Testis (tissue), 3 donors: ENCODE results near the gene FLG. TPM values are rescaled to one million over a fixed set of nuclear protein-coding genes. Genes with fewer than 3 reads are reported as not detected.

Experiments
- DNase-seq: peaks from one replicate; pipeline ENCODE4 v3.0.0-alpha.2; 2019
- H3K27ac ChIP-seq, 2 donors: fragments of 200-600 bp; sonication (generic); one replicate each; pipeline ENCODE4 v1.5.1; 2019
- H3K27me3 ChIP-seq: fragments of 200-600 bp; sonication (generic); one replicate; pipeline ENCODE4 v1.5.1; 2019
- H3K36me3 ChIP-seq: fragments of 200-600 bp; sonication (generic); one replicate; pipeline ENCODE4 v1.5.1; 2017; ENCODE audit warnings: low read depth; ENCODE audit errors: missing control alignments
- H3K4me1 ChIP-seq: fragments of 200-600 bp; sonication (generic); one replicate; pipeline ENCODE4 v1.5.1; 2019
- H3K4me3 ChIP-seq, 2 donors: fragments of 200-600 bp; sonication (generic); one replicate each; pipeline ENCODE4 v1.5.1; 2017 to 2019
- H3K9me3 ChIP-seq: fragments of 200-600 bp; sonication (generic); one replicate; pipeline ENCODE4 v1.5.1; 2017
- POLR2A ChIP-seq: fragments of 450-650 bp; IDR thresholded peaks from one replicate; pipeline ENCODE4 v1.6.1; 2017; ENCODE audit warnings: antibody characterized with exemption, mild to moderate bottlenecking, moderate library complexity
- WGBS, 2 donors: methylation state at CpG; one replicate each; pipeline ENCODE4 v1.1.5; 2018; 5-methylcytosine and 5-hydroxymethylcytosine counted together
- intact Hi-C: fragments of 100-400 bp; cut with DNase I; formaldehyde crosslinking; loops from one replicate; pipeline ENCODE4 v1.15.1; 2023; ENCODE audit warnings: low total_unique reads
- polyA plus RNA-seq: library from polyadenylated mRNA; stranded (reverse); fragments of 350-450 nt; fragmentation: Illumina TruSeq; extraction: RNeasy Lipid Tissue Mini Kit (QIAGEN cat#74804); gene quantifications from one replicate; pipeline ENCODE4 v1.2.3, GENCODE V29; 2014; ENCODE audit warnings: low read depth, low replicate concordance; ENCODE audit not compliant: insufficient read depth
- total RNA-seq, 2 donors: library from RNA; depleted of rRNA; stranded (reverse); fragments of >200 nt; gene quantifications; one replicate each; pipeline ENCODE4 v1.2.3, GENCODE V29; 2016
- TF ChIP-seq, protein P1 (sequence below), 3 experiments: fragments of 450-650 bp in 2 of 3; fragments of 200-600 bp in 1 of 3; sonication (generic) in 1 of 3; IDR thresholded peaks; one replicate each; pipeline ENCODE4 v1.5.1; 2016 to 2019; ENCODE audit warnings: antibody characterized with exemption in 3 of 3, mild to moderate bottlenecking in 2 of 3, moderate library complexity in 1 of 3

FLG gene
- total and polyA plus RNA-seq, 3 donors from 2014 or later: 0.16 to 0.19 TPM; not detected in 1

DNA sequence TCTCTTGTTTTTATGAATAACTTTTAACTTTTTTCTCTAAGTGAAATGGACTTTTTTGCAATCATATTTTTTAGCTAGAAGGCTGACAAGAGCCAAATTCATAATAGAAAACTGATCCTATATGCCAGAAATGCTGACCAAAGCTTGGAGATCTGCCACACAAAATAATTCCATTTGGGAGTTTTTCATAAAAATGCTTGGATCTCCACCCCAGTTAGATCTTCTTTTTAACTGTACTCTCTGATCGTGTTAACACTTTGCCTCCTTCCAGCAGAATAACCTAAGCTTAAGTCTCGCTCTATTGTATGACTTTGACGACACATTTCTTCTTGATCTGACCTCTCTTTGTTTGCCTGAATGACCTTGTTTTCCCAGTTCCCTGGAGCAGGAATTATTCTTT is 18.0 kb upstream of the FLG start:
- Histone ChIP-seq H3K27me3 (no peaks in the 10 kb centered on the region), H3K36me3 (no peaks in the 10 kb centered on the region), H3K4me3 (no peak overlapping the region), H3K9me3 (no peaks in the 10 kb centered on the region), H3K27ac (no peak overlapping the region), H3K4me1 (no peaks in the 10 kb centered on the region)
- WGBS, 2 donors: 63 to 68% methylated on average over 3 of the region's 3 CpGs
- intact Hi-C loops: no loop called here
- DNase-seq: no peak
- TF ChIP-seq, protein P1, sequence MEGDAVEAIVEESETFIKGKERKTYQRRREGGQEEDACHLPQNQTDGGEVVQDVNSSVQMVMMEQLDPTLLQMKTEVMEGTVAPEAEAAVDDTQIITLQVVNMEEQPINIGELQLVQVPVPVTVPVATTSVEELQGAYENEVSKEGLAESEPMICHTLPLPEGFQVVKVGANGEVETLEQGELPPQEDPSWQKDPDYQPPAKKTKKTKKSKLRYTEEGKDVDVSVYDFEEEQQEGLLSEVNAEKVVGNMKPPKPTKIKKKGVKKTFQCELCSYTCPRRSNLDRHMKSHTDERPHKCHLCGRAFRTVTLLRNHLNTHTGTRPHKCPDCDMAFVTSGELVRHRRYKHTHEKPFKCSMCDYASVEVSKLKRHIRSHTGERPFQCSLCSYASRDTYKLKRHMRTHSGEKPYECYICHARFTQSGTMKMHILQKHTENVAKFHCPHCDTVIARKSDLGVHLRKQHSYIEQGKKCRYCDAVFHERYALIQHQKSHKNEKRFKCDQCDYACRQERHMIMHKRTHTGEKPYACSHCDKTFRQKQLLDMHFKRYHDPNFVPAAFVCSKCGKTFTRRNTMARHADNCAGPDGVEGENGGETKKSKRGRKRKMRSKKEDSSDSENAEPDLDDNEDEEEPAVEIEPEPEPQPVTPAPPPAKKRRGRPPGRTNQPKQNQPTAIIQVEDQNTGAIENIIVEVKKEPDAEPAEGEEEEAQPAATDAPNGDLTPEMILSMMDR (IDR thresholded peaks at IDR 0.05): no peak

DNA sequence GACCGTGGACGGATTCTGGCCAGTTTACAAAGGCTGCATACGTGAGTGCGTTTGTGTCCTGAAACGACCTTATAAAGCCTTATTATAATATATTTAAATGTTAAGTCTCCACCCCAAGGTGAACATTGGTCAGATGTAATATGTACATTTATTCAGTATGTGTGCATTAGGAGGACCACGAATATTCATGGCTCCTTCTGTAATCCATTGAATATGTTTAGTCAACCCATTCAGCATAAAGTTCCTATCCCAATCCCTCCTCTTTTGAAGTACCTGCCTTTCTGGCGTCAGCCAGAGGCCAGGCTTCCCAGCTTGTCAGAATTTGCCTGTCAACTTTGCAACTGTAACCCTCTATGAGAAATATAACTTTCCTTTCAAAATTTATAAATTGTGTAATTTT is 10.4 kb upstream of the FLG start:
- WGBS, 2 donors: 73% methylated on average over 7 of the region's 7 CpGs
- Histone ChIP-seq H3K4me3 (no peak overlapping the region), H3K9me3 (no peaks in the 10 kb centered on the region), H3K27ac (no peak overlapping the region), H3K4me1 (no peaks in the 10 kb centered on the region), H3K27me3 (no peaks in the 10 kb centered on the region), H3K36me3 (no peaks in the 10 kb centered on the region)
- no peak for DNase-seq
- intact Hi-C loops: no loop called here
- TF ChIP-seq, protein P1 (IDR thresholded peaks at IDR 0.05): no peak
- TF ChIP-seq POLR2A: no peak

DNA sequence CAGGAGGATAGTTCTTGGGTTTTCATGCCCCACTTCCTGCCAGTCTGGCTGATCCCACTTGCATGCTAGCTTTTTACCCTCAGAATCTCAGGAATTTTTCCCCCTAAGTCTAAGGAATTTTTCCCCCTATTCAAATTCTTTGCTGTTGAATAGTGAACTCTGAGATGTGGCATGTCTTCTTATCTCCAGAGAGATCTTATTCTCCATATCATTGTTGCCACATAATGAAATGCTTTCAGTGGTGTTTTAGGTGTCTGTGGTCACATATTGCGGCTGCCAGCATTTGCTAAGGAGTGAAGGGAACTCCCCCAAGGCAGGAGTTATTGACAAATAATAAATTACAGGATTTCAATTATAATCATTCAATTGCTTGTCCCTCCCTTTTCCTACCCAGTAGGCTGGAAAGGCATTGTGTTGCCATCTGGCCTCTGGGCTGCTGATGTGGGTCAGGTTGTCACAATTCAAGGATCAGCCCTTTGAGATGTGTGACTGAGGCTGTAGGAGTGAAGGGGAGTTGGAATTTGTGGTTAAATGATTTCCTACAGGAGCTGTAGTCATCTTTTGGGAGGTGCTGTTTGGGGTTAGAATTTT is 3.9 kb upstream of the FLG start:
- Histone ChIP-seq H3K36me3 (no peaks in the 10 kb centered on the region), H3K27ac (no peak overlapping the region), H3K9me3 (no peaks in the 10 kb centered on the region), H3K4me3 (no peak overlapping the region), H3K4me1 (no peaks in the 10 kb centered on the region), H3K27me3 (no peaks in the 10 kb centered on the region)
- DNase-seq: no peak
- WGBS, 2 donors: 81 to 95% methylated on average over 1 of the region's 1 CpG
- intact Hi-C loops: no loop called here
- TF ChIP-seq, protein P1 (IDR thresholded peaks at IDR 0.05): no peak
- no peak for TF ChIP-seq POLR2A

DNA sequence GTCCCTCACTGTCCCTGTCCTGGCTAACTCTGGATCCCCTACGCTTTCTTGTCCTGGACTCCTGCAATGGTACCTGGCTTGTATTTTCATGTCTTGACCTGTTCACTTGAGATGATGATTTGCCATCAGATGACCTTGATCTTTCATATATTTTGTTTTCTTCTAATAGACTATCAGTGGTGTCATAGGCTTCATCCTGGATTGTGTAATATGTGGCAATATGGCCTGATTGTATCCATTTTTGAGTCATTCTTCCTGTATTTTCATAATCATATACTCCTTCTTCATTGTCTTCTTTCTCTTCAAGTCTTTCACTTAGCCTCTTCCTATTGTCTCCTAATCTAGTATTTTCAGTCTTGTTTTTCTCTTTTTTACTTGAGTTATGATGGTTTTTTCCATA is 11.1 kb downstream of the FLG start:
- WGBS, 2 donors: 72 to 93% methylated on average over 1 of the region's 1 CpG

More for the DNA sequence above, 11.1 kb downstream of the FLG start:
- Histone ChIP-seq H3K27ac (no peak overlapping the region), H3K9me3 (no peaks in the 10 kb centered on the region), H3K27me3 (no peaks in the 10 kb centered on the region), H3K4me1 (no peaks in the 10 kb centered on the region), H3K4me3 (no peak overlapping the region), H3K36me3 (no peaks in the 10 kb centered on the region)
- TF ChIP-seq POLR2A: no peak
- TF ChIP-seq, protein P1 (IDR thresholded peaks at IDR 0.05): no peak
- intact Hi-C loops: no loop called here
- DNase-seq: no peak
